Retinal pigment epithelial cell (primary cell): ENCODE data around the gene LYPD5.

Source experiments
- DNase-seq: peaks from one replicate; pipeline ENCODE4 v3.0.0-alpha.2; 2010; ENCODE audit warnings: low read depth
- H3K4me3 ChIP-seq: 2 replicates; pipeline ENCODE4 v1.5.1; 2011; ENCODE audit warnings: mild to moderate bottlenecking, low read length, control low read depth, moderate library complexity
- TF ChIP-seq, protein P1 (sequence below): conservative IDR thresholded peaks from 2 replicates; pipeline ENCODE4 v1.5.1; 2011; ENCODE audit warnings: low read depth, low read length, control low read depth, inconsistent platforms

Gene LYPD5

GRCh38 chr19:43751466-43752220 is 50.6 kb downstream of the LYPD5 start:
- TF ChIP-seq, protein P1, sequence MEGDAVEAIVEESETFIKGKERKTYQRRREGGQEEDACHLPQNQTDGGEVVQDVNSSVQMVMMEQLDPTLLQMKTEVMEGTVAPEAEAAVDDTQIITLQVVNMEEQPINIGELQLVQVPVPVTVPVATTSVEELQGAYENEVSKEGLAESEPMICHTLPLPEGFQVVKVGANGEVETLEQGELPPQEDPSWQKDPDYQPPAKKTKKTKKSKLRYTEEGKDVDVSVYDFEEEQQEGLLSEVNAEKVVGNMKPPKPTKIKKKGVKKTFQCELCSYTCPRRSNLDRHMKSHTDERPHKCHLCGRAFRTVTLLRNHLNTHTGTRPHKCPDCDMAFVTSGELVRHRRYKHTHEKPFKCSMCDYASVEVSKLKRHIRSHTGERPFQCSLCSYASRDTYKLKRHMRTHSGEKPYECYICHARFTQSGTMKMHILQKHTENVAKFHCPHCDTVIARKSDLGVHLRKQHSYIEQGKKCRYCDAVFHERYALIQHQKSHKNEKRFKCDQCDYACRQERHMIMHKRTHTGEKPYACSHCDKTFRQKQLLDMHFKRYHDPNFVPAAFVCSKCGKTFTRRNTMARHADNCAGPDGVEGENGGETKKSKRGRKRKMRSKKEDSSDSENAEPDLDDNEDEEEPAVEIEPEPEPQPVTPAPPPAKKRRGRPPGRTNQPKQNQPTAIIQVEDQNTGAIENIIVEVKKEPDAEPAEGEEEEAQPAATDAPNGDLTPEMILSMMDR = no peak
- DNase-seq = no peak
- H3K4me3 ChIP-seq = no peak overlapping the region

GRCh38 chr19:43749898-43750297 is 52.3 kb downstream of the LYPD5 start:
- H3K4me3 ChIP-seq = no peak overlapping the region
- TF ChIP-seq, protein P1 = no peak
- no peak for DNase-seq

DNA sequence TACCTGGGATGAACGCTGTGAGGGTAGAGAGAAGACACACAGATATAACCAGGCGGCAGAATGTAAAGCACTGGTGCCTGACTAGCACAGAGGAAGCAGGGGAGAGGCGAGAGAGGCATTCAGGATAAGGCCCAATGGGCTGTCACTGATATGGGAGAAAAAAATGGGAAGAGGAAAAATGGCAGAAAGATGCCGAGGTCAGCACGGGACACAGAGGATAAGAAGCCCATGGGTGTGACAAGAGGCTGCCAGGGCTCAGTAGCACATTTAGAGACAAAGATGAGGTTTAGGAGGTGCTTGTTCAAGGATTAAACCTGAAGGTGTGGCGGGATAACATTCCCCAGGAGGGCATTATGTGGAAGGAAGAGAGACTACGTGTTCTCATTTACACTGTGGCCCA is 53.1 kb downstream of the LYPD5 start:
- TF ChIP-seq, protein P1 = no peak

GRCh38 chr19:43748685-43749084 is 53.6 kb downstream of the LYPD5 start:
- TF ChIP-seq, protein P1 = no peak
- DNase-seq = no peak
- H3K4me3 ChIP-seq = no peak overlapping the region

More for the DNA sequence above, 53.1 kb downstream of the LYPD5 start:
- H3K4me3 ChIP-seq = no peak overlapping the region
- no peak for DNase-seq

GRCh38 chr19:43748205-43748594 is 54.0 kb downstream of the LYPD5 start:
- no peak for DNase-seq
- H3K4me3 ChIP-seq = no peak overlapping the region
- TF ChIP-seq, protein P1 = no peak

DNA sequence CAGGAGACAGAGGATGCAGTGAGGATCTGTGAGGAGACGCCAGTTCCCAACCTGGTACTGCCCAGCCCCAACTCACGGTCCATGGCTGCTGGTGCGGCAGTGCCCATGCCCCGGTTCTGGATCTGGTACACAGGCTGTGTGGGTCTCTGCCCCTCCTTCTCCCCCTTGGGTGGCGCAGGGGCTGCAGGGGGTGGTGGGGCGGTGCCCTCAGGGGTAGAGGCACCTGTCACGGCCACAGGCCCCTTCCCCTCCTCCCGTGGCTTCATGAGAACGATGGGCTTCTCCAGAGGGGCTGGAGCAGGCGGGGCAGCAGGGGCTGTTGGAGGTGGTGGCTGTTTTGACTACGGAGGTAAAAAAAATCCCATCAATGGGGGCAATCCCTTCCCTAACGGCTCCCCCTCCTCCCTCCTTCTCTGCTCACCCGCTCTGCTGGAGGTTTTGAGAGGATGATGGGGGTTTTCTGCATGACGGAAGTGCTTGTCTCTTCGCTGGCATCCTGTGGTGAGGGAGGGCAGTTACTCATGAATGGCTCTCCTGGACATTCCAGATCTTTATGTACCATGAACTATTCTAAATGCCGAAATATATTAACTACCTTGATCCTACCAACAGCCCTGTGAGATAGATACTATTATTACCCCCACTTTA is 54.6 kb downstream of the LYPD5 start:
- no peak for DNase-seq
- no peak overlapping the region for H3K4me3 ChIP-seq
- TF ChIP-seq, protein P1 = no peak
